Measurements from ENCODE around the gene ZNF292. TPM values are rescaled to one million over a fixed set of nuclear protein-coding genes. Genes with fewer than 3 reads are reported as not detected.

Gene ZNF292
- total and polyA plus RNA-seq, 8 donors: 1.9 to 106 (median 21.1) TPM

DNA sequence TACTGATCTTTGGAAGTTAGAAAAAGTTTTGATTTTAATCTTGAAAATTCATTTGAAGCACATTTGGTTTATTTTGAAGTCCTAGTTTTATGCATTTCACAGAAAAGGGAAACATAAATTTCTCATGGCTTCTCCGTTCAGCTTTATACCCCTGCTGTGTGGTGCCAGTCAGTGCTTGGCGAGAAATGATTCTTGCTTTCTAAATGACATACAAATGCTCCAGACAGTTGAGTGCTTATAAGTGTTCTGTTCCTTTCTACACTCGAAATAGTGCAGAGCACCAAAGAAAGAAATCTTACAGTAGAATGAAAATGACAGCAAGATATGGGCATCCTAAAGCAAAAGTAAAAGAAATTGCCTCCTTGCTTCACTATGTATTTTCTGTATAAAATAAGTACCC lies 9.0 kb upstream of the ZNF292 start:
- TF ChIP-seq, protein P1, sequence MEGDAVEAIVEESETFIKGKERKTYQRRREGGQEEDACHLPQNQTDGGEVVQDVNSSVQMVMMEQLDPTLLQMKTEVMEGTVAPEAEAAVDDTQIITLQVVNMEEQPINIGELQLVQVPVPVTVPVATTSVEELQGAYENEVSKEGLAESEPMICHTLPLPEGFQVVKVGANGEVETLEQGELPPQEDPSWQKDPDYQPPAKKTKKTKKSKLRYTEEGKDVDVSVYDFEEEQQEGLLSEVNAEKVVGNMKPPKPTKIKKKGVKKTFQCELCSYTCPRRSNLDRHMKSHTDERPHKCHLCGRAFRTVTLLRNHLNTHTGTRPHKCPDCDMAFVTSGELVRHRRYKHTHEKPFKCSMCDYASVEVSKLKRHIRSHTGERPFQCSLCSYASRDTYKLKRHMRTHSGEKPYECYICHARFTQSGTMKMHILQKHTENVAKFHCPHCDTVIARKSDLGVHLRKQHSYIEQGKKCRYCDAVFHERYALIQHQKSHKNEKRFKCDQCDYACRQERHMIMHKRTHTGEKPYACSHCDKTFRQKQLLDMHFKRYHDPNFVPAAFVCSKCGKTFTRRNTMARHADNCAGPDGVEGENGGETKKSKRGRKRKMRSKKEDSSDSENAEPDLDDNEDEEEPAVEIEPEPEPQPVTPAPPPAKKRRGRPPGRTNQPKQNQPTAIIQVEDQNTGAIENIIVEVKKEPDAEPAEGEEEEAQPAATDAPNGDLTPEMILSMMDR (IDR thresholded peaks at IDR 0.05): no peak
- TF ChIP-seq POLR2A (IDR thresholded peaks at IDR 0.05) (no peak), POLR2AphosphoS5 (IDR thresholded peaks at IDR 0.05) (no peak), EP300 (IDR thresholded peaks at IDR 0.05) (no peak)
- WGBS, 5 donors: 64 to 72% (median 69%) methylated on average over 3 of the region's 3 CpGs
- intact Hi-C loops (cut with DNase I; ENCODE audit: low total_unique reads): no loop called here

DNA sequence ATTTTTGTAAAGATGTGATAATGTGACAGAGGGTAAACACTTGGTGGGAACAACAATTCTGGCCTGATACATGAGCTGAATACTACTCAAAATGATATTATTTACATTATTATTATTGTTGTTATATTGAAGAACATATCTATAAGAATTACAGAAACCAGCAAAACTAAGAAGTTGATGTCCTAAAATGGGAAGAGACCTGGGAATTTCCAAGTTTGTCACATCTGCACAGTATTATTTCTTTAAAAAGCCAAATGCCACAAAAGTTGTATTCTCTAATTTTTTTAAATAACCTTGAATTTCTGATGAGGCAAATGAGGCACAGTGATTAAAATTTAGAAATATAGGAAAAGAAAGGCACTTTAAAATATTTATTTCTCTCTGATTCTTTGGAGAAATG lies 5.0 kb upstream of the ZNF292 start:
- intact Hi-C loops (cut with DNase I; ENCODE audit: low total_unique reads): no loop called here
- Histone ChIP-seq H3K4me1 (peaks cover 13 to 34% (median 28%) of the 10 kb centered on the region in 4 donors), H3K27ac (no peak overlapping the region), H3K27me3 (no peaks in the 10 kb centered on the region), H3K9me3 (no peaks in the 10 kb centered on the region), H3K36me3 (no peaks in the 10 kb centered on the region), H3K4me3 (no peak overlapping the region)
- no peak for TF ChIP-seq EP300 (IDR thresholded peaks at IDR 0.05)
- TF ChIP-seq, protein P1 (IDR thresholded peaks at IDR 0.05): no peak
- DNase-seq: no peak

More for the DNA sequence above, 9.0 kb upstream of the ZNF292 start:
- no peaks in the 10 kb centered on the region for H3K36me3 ChIP-seq
- H3K4me3 ChIP-seq: no peak overlapping the region
- peaks cover 0 to 4% (median 2%) of the 10 kb centered on the region in 4 donors for H3K4me1 ChIP-seq
- no peaks in the 10 kb centered on the region for H3K27me3 ChIP-seq
- no peak overlapping the region for H3K27ac ChIP-seq
- H3K9me3 ChIP-seq: no peaks in the 10 kb centered on the region
- DNase-seq: no peak

DNA sequence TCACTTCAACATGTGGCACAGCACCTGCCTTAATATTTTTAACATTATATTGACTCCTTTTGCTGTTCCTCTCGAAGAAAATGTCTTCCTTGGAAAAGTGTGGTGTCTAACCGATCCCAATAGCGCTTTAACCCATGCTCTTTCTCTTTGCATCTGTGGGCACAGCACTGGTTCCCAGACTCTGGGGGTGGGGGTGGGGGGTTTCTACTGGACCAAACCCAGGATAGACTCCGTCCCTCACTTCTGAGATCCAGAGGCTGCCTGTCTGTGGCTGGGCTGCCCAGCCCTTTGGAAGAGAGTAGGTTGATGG lies 3.9 kb upstream of the ZNF292 start:
- no peak for DNase-seq
- H3K27ac ChIP-seq: peak overlapping the region; percentile 74 to 96 (median 90)
- H3K36me3 ChIP-seq: no peaks in the 10 kb centered on the region
- H3K27me3 ChIP-seq: no peaks in the 10 kb centered on the region
- intact Hi-C loops (cut with DNase I; ENCODE audit: low total_unique reads): no loop called here
- no peak for TF ChIP-seq POLR2A (IDR thresholded peaks at IDR 0.05)
- TF ChIP-seq POLR2AphosphoS5 (IDR thresholded peaks at IDR 0.05): no peak
- TF ChIP-seq EP300 (IDR thresholded peaks at IDR 0.05): no peak
- TF ChIP-seq, protein P1 (IDR thresholded peaks at IDR 0.05): no peak
- no peaks in the 10 kb centered on the region for H3K9me3 ChIP-seq
- WGBS, 5 donors: 32 to 59% (median 44%) methylated on average over 4 of the region's 4 CpGs
- peaks cover 13 to 38% (median 30%) of the 10 kb centered on the region in 4 donors for H3K4me1 ChIP-seq
- peak overlapping the region; percentile 56 to 70 (median 61) for H3K4me3 ChIP-seq

DNA sequence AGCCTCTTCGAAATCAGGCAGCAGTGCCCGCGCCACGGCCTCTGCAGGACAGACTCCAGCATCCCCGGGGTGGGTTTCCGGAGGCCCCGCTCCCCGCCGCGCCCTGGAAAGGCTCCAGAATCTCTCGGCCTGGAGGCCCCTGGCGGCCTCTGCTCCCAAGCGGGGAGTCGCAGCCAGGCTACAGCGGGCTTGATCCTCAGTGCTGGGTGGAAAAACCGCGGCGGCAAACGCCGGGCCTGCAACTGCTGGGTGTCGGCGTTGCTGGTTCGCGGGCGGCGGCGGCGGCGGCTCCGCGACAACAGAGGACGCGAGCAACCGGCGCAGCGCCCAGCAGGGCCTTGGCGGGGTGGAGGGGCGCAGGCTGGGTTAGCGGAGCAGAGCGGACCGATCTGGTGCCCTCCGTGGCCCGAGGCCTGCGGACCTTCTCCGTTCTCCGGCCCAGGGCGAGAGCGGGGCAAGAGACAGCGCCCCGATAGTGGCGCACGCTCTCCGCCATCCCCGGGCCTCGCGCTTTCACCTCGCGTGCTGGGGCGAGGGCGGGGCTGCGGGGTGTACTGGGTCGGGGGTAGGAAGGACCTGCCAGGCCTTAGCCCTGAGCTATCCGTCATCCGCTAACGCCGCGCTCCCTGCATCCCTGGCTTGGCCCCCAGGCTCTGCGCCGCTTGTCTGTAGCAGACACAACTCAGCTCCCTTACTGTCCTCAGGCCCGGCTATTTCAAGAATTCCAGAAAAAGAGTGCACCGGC lies 3.4 kb upstream of the ZNF292 start:
- Histone ChIP-seq H3K9me3 (no peaks in the 10 kb centered on the region), H3K27me3 (no peaks in the 10 kb centered on the region), H3K4me1 (peaks cover 13 to 43% (median 32%) of the 10 kb centered on the region in 4 donors), H3K27ac (peak overlapping the region; percentile 74 to 96 (median 90)), H3K36me3 (no peaks in the 10 kb centered on the region), H3K4me3 (peak overlapping the region; percentile 56 to 70 (median 61))
- WGBS, 5 donors: 0 to 2% (median 1%) methylated on average over 26 to 71 of the region's 71 CpGs
- intact Hi-C loops (cut with DNase I; ENCODE audit: low total_unique reads): no loop called here
- DNase-seq: peak; percentile 69 to 84
- TF ChIP-seq EP300 (IDR thresholded peaks at IDR 0.05) (no peak), POLR2AphosphoS5 (IDR thresholded peaks at IDR 0.05) (peak in 1 of 3 donors; percentile 19), POLR2A (IDR thresholded peaks at IDR 0.05) (no peak)
- TF ChIP-seq, protein P1 (IDR thresholded peaks at IDR 0.05): no peak

All from stomach (tissue), 9 donors.